Naive thymus-derived CD4-positive, alpha-beta T cell (primary cell): Measurements from ENCODE around the gene RTN3. TPM values are rescaled to one million over a fixed set of nuclear protein-coding genes. Genes with fewer than 3 reads are reported as not detected.
"Not testable (repeated sequence)": the region's sequence is repeated elsewhere in the genome, so short reads cannot be mapped to it uniquely, and the experiment has no call there.

Source experiments
- ATAC-seq: fragments of 150-1000 bp; cut with Tn5 transposase; 2 replicates; pipeline ENCODE4 v1.10.0; 2021; ENCODE audit warnings: mild to moderate bottlenecking, moderate library complexity
- CTCF ChIA-PET: fragments of 350-600 bp; sonication (Branson Sonifier 250); formaldehyde crosslinking; loops from one replicate; lab custom pipeline; 2021; ENCODE audit warnings: antibody characterized with exemption; lab: Charles Lee
- POLR2A ChIA-PET: fragments of 350-600 bp; sonication (Branson Sonifier 250); formaldehyde crosslinking; loops from one replicate; lab custom pipeline; 2021; ENCODE audit warnings: antibody characterized with exemption, inconsistent platforms; lab: Charles Lee
- DNase-seq, 9 donors: peaks; one replicate each; pipeline versions ENCODE4 v3.0.0 to v3.0.0-alpha.2; 2020 to 2022; ENCODE audit warnings: mixed read lengths in 1 of 9
- H3K27ac ChIP-seq: one replicate; pipeline ENCODE4 v1.7.0; 2013; ENCODE audit warnings: mild to moderate bottlenecking, low read depth, low read length, moderate library complexity
- H3K27me3 ChIP-seq, 2 donors: one replicate each; pipeline ENCODE4 v1.7.0; 2013; ENCODE audit warnings: low read length in 2 of 2, mild to moderate bottlenecking in 2 of 2, moderate library complexity in 2 of 2; ENCODE audit not compliant: control insufficient read depth in 2 of 2, insufficient read depth in 2 of 2
- H3K36me3 ChIP-seq, 3 experiments: 1 replicate in 2 of 3; 2 replicates in 1 of 3; pipeline ENCODE4 v1.7.0; 2013; ENCODE audit warnings: low read length in 3 of 3, mild to moderate bottlenecking in 3 of 3, moderate library complexity in 1 of 3; ENCODE audit not compliant: insufficient read depth in 3 of 3, control insufficient read depth in 2 of 3
- H3K4me1 ChIP-seq, 2 donors: one replicate each; pipeline ENCODE4 v1.7.0; 2013; ENCODE audit warnings: low read length in 2 of 2, mild to moderate bottlenecking in 2 of 2, moderate library complexity in 1 of 2; ENCODE audit not compliant: control insufficient read depth in 2 of 2, insufficient read depth in 2 of 2
- H3K4me3 ChIP-seq: 2 replicates; pipeline ENCODE4 v1.7.0; 2013; ENCODE audit warnings: mild to moderate bottlenecking, low read length
- H3K9me3 ChIP-seq, 3 experiments: 1 replicate in 2 of 3; 2 replicates in 1 of 3; pipeline ENCODE4 v1.7.0; 2013; ENCODE audit warnings: low read length in 3 of 3; ENCODE audit not compliant: control insufficient read depth in 2 of 3
- H3K27ac Mint-ChIP-seq, 9 donors: one replicate each; pipeline ENCODE4 v1.8.0; 2020 to 2022; ENCODE audit warnings: mixed read lengths in 9 of 9, mild to moderate bottlenecking in 8 of 9, moderate library complexity in 5 of 9, inconsistent platforms in 2 of 9
- H3K27me3 Mint-ChIP-seq, 5 donors: one replicate each; pipeline ENCODE4 v1.8.0; 2021 to 2022; ENCODE audit warnings: mixed read lengths in 5 of 5, mild to moderate bottlenecking in 1 of 5
- H3K36me3 Mint-ChIP-seq, 5 donors: one replicate each; pipeline ENCODE4 v1.8.0; 2020 to 2022; ENCODE audit warnings: mixed read lengths in 5 of 5, mild to moderate bottlenecking in 3 of 5, inconsistent platforms in 1 of 5
- H3K4me1 Mint-ChIP-seq, 7 donors: one replicate each; pipeline ENCODE4 v1.8.0; 2020 to 2022; ENCODE audit warnings: mixed read lengths in 7 of 7, mild to moderate bottlenecking in 3 of 7, inconsistent platforms in 1 of 7
- H3K4me3 Mint-ChIP-seq, 10 donors: one replicate each; pipeline ENCODE4 v1.8.0; 2020 to 2022; ENCODE audit warnings: mild to moderate bottlenecking in 10 of 10, mixed read lengths in 10 of 10, moderate library complexity in 6 of 10, inconsistent platforms in 2 of 10
- H3K9me3 Mint-ChIP-seq, 11 donors: one replicate each; pipeline ENCODE4 v1.8.0; 2020 to 2022; ENCODE audit warnings: mixed read lengths in 11 of 11, mild to moderate bottlenecking in 4 of 11, inconsistent platforms in 1 of 11, moderate library complexity in 1 of 11
- intact Hi-C, 2 donors: fragments of 100-400 bp; cut with micrococcal nuclease; formaldehyde crosslinking; loops; one replicate each; pipeline ENCODE4 v1.15.1; 2023
- polyA plus RNA-seq, 2 donors: library from polyadenylated mRNA; unstranded; fragments of 300-500 nt; fragmentation: Illumina TruSeq; gene quantifications; one replicate each; pipeline ENCODE4 v1.2.3, GENCODE V29; 2021
- total RNA-seq, 6 experiments: library from RNA in 5 of 6; stranded (reverse) in 5 of 6; gene quantifications; 1 replicate in 5 of 6; 2 replicates in 1 of 6; pipeline ENCODE4 v1.2.3 and lab custom pipeline; 2021 to 2026

RTN3 gene
- total and polyA plus RNA-seq, 7 experiments from 2014 or later = 20.8 to 65.7 (median 34.4) TPM

DNA sequence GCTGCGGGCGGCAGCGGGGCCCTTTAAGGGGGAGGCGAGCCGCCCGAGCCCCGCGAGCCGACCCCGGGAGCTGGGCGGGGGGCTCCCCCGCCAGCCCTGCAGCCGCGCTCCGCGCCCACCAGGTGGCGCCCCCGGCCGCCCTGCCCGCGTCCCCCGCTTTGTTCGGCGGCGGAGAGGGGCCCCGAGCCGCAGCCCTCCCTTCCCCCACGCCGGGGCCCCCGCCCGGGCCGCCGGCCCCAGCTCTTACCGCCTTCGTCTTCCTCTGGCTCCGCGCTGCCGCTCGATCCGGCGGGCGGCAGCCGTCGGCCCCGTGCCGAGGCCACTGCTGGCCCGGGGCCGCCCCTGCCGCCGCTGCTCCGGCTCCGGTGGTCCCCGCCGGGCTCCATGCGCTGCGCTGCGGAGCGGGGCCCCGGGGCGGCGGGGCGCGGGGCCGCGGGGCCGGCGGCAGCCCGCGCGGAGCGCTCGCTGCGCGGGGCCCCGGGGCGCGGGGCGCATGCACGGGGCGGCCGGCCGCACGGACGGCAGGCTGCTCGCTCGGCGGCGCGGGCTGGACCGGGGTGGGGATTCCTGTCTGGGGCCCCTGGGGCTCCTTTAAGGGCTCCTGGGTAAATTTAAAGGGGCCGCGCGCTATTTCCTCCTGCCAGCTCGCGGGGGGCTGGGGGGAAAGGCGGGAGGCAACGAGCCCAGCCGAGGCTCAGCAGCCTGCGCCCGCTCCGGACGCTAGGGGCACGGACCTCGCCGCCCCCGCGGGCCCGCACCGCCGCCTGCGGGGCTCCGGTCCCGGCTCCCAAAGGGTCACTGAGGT, 87.1 kb downstream of the RTN3 start, which contains the start of gene ZFTA:
ZFTA (minus strand) TSS at position 539 of the 805 bp plus-strand sequence; CDS start at position 386, 153 bp downstream.
- H3K4me3 Mint-ChIP-seq = peak within 1 kb of the TSS; percentile 87 to 99 (median 92)
- H3K27me3 Mint-ChIP-seq = peaks cover 0 to 35% (median 9%) of the 10 kb centered on the region in 5 donors
- ChIA-PET POLR2A (interaction anchor here (0.6 to 1.0 kb wide), 4 partner anchors 36 to 200 kb away, joined by 3 to 6 read pairs (median 3); no protein-coding TSS in a partner anchor), CTCF (interaction anchor here (0.6 to 1.7 kb wide), 6 partner anchors 70 to 384 kb away, joined by 3 to 6 read pairs (median 3); partner anchors contain the start of gene MARK2)
- H3K9me3 Mint-ChIP-seq = peaks cover 0 to 2% (median 0%) of the 10 kb centered on the region in 11 donors
- Histone ChIP-seq H3K27me3 (peaks cover 0 to 9% of the 10 kb centered on the region in 2 donors), H3K4me1 (peaks cover 6 to 9% of the 10 kb centered on the region in 2 donors), H3K36me3 (no peaks in the 10 kb centered on the region), H3K4me3 (peak within 1 kb of the TSS; percentile 77), H3K9me3 (no peaks in the 10 kb centered on the region), H3K27ac (peak within 1 kb of the TSS; percentile 60)
- DNase-seq = peak; percentile 34 to 79 (median 54)
- intact Hi-C loops = loop anchor here (1.0 to 10.0 kb wide), 8 partner anchors 44 to 380 kb away; partner anchors contain the start of genes SPINDOC (in 2 of the 2), ATL3 (in 1 of the 2), COX8A (in 1 of the 2) and MARK2 (in 1 of the 2)
- peak; percentile 84 for ATAC-seq
- H3K27ac Mint-ChIP-seq = peak within 1 kb of the TSS; percentile 34 to 94 (median 83)
- H3K36me3 Mint-ChIP-seq = peaks cover 0 to 4% (median 0%) of the 10 kb centered on the region in 5 donors
- peaks cover 6 to 14% (median 8%) of the 10 kb centered on the region in 7 donors for H3K4me1 Mint-ChIP-seq

GRCh38 chr11:63769042-63769713, 87.9 kb downstream of the RTN3 start:
- H3K27ac ChIP-seq = no peak overlapping the region
- no peak overlapping the region for H3K27ac Mint-ChIP-seq
- POLR2A ChIA-PET = interaction anchor here (0.6 kb wide), 1 partner anchor 200 kb away, joined by 6 read pairs; no protein-coding TSS in a partner anchor
- H3K4me1 Mint-ChIP-seq = peaks cover 6 to 14% (median 8%) of the 10 kb centered on the region in 7 donors
- DNase-seq (peak in 6 of 9 donors; percentile 6 to 60 (median 18)), ATAC-seq (peak; percentile 40)
- intact Hi-C loops = loop anchor here (2.0 to 10.0 kb wide), 5 partner anchors 43 to 206 kb away; partner anchors contain the start of genes SPINDOC (in 2 of the 2), COX8A (in 1 of the 2), MARK2 (in 1 of the 2) and RTN3 (in 1 of the 2)
- no peak overlapping the region for H3K4me3 ChIP-seq
- H3K36me3 Mint-ChIP-seq = peaks cover 0 to 4% (median 0%) of the 10 kb centered on the region in 5 donors
- CTCF ChIA-PET = interaction anchor here (1.4 to 1.7 kb wide), 2 partner anchors 174 to 384 kb away, joined by 3 to 6 read pairs; no protein-coding TSS in a partner anchor
- H3K36me3 ChIP-seq = no peaks in the 10 kb centered on the region
- no peaks in the 10 kb centered on the region for H3K9me3 ChIP-seq
- peaks cover 0 to 9% of the 10 kb centered on the region in 2 donors for H3K27me3 ChIP-seq
- H3K9me3 Mint-ChIP-seq = peaks cover 0 to 2% (median 0%) of the 10 kb centered on the region in 11 donors
- H3K4me3 Mint-ChIP-seq = peak overlapping the region in 5 of 10 donors; percentile 16 to 73 (median 41)
- peaks cover 6 to 9% of the 10 kb centered on the region in 2 donors for H3K4me1 ChIP-seq
- peaks cover 0 to 40% (median 9%) of the 10 kb centered on the region in 5 donors for H3K27me3 Mint-ChIP-seq

DNA sequence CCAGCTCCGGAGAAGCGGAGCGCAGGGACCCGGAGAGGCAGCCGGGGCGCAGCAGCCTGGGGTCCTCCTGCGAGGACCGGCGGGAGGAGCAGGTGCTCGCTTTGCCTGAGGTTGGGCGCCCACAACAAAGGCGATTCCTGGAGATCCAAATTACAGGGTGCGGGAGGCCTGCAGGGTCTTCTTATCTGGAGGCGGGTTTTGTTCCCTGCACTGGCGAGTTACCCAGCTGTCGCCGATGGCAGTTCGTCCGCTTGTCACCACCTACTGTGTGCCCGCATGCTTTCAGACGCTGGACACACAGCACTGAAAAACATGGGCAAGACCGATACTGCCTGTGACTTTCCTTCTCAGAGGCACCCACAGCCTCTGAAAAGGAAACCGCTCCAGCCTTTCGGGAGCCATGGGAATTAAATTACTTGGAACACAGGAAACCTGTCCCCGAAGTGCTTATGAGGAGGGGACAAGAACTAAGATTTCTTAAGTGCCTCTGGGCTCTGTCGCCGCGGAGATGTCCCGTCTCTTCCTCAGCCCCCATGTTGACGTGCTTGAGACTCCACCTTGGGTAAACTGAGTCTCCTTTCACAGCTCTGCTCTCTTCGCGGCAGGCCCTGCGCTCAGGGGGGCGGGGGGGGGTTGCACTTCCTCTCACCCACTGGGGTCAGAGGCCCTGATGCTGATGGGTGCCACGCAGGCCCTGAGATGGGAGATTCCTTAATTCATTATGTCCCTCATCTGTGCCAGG, 88.6 kb downstream of the RTN3 start:
- Histone ChIP-seq H3K27ac (no peak overlapping the region), H3K27me3 (peaks cover 0 to 9% of the 10 kb centered on the region in 2 donors), H3K4me3 (no peak overlapping the region), H3K4me1 (peaks cover 6 to 9% of the 10 kb centered on the region in 2 donors), H3K36me3 (no peaks in the 10 kb centered on the region), H3K9me3 (no peaks in the 10 kb centered on the region)
- Mint-ChIP-seq H3K9me3 (peaks cover 0 to 2% (median 0%) of the 10 kb centered on the region in 11 donors), H3K36me3 (peaks cover 0 to 4% (median 0%) of the 10 kb centered on the region in 5 donors), H3K4me3 (peak overlapping the region; percentile 62 to 81 (median 74)), H3K27me3 (peaks cover 0 to 40% (median 9%) of the 10 kb centered on the region in 5 donors), H3K4me1 (peaks cover 6 to 14% (median 8%) of the 10 kb centered on the region in 7 donors), H3K27ac (peak overlapping the region in 1 of 9 donors; percentile 32)
- intact Hi-C loops = loop anchor here (2.0 to 10.0 kb wide), 5 partner anchors 42 to 205 kb away; partner anchors contain the start of genes SPINDOC (in 2 of the 2), COX8A (in 1 of the 2), MARK2 (in 1 of the 2) and RTN3 (in 1 of the 2)
- POLR2A ChIA-PET = no interaction called here
- DNase-seq (peak in 1 of 9 donors; percentile 4), ATAC-seq (no peak)
- CTCF ChIA-PET = interaction anchor here (0.7 to 1.4 kb wide), 2 partner anchors 84 to 173 kb away, joined by 3 read pairs; no protein-coding TSS in a partner anchor

GRCh38 chr11:63770763-63771162, 89.5 kb downstream of the RTN3 start:
- CTCF ChIA-PET = no interaction called here
- Mint-ChIP-seq H3K27ac (no peak overlapping the region), H3K4me1 (peaks cover 6 to 14% (median 8%) of the 10 kb centered on the region in 7 donors), H3K9me3 (no peaks in the 10 kb centered on the region), H3K27me3 (peaks cover 0 to 44% (median 9%) of the 10 kb centered on the region in 5 donors), H3K4me3 (peak overlapping the region in 3 of 10 donors; percentile 64 to 73 (median 66)), H3K36me3 (peaks cover 0 to 4% (median 0%) of the 10 kb centered on the region in 5 donors)
- DNase-seq (no peak), ATAC-seq (no peak)
- POLR2A ChIA-PET = no interaction called here
- intact Hi-C loops = no loop called here
- Histone ChIP-seq H3K4me1 (peaks cover 6 to 9% of the 10 kb centered on the region in 2 donors), H3K27me3 (peaks cover 0 to 9% of the 10 kb centered on the region in 2 donors), H3K4me3 (no peak overlapping the region), H3K36me3 (no peaks in the 10 kb centered on the region), H3K27ac (no peak overlapping the region), H3K9me3 (no peaks in the 10 kb centered on the region)

DNA sequence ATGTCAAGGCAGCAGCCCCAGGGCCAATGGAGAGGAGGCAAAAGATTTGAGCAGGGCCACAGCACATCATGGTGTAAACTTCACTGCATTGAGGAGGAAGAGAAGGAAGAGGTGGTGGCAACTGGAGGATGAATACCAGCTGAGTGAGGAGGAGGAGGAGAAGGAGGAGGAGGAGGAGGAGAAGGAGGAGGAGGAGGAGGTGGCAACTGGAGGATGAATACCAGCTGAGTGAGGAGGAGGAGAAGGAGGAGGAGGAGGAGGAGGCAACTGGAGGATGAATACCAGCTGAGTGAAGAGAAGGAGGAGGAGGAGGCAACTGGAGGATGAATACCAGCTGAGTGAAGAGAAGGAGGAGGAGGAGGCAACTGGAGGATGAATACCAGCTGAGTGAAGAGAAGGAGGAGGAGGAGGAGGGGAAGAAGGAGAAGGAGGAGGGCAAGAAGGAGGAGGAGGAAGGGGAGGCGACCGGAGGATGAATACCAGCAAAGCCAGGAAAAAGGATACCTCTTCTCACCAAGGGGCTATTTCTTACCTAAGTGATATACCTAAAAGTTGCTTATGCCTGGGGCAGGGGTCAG, 90.5 kb downstream of the RTN3 start:
- H3K4me3 Mint-ChIP-seq, H3K27ac ChIP-seq, DNase-seq, H3K9me3 Mint-ChIP-seq, H3K4me1 ChIP-seq, H3K27ac Mint-ChIP-seq, H3K27me3 ChIP-seq, ATAC-seq, H3K4me3 ChIP-seq, intact Hi-C loops, H3K36me3 Mint-ChIP-seq, H3K36me3 ChIP-seq, H3K9me3 ChIP-seq, POLR2A ChIA-PET: not testable (repeated sequence)
- CTCF ChIA-PET = interaction anchor here (0.7 to 0.9 kb wide), 3 partner anchors 34 to 279 kb away, joined by 3 to 4 read pairs (median 3); no protein-coding TSS in a partner anchor
- Mint-ChIP-seq H3K27me3 (peaks cover 0 to 50% (median 9%) of the 10 kb centered on the region in 5 donors), H3K4me1 (peaks cover 6 to 14% (median 8%) of the 10 kb centered on the region in 7 donors)
